ENCODE measurements around the gene VTN. TPM values are rescaled to one million over a fixed set of nuclear protein-coding genes. Genes with fewer than 3 reads are reported as not detected.
A peak's percentile ranks its signal among the peaks of the same experiment; 100 is the strongest.

Gene VTN
- total and polyA plus RNA-seq, 8 donors: 0.72 to 2.9 (median 1.1) TPM; not detected in 3

GRCh38 chr17:28412099-28412498, 42.0 kb upstream of the VTN start:
- H3K9me3 ChIP-seq: no peaks in the 10 kb centered on the region
- intact Hi-C loops (cut with DNase I; ENCODE audit: low total_unique reads): no loop called here
- TF ChIP-seq POLR2A (IDR thresholded peaks at IDR 0.05) (no peak), EP300 (IDR thresholded peaks at IDR 0.05) (no peak), POLR2AphosphoS5 (IDR thresholded peaks at IDR 0.05) (no peak), CTCF (IDR thresholded peaks at IDR 0.05) (no peak)
- H3K36me3 ChIP-seq: no peaks in the 10 kb centered on the region
- H3K27ac ChIP-seq: no peak overlapping the region
- H3K27me3 ChIP-seq: no peaks in the 10 kb centered on the region
- no peak overlapping the region for H3K4me3 ChIP-seq
- 82 to 87% (median 83%) methylated on average over 3 of the region's 3 CpGs for WGBS, 5 donors
- H3K4me1 ChIP-seq: peaks cover 0 to 10% (median 0%) of the 10 kb centered on the region in 4 donors
- DNase-seq: no peak

- no peak overlapping the region for H3K4me3 ChIP-seq
- no peaks in the 10 kb centered on the region for H3K9me3 ChIP-seq
- WGBS, 5 donors: 47 to 81% (median 75%) methylated on average over 1 of the region's 1 CpG
- H3K27me3 ChIP-seq: no peaks in the 10 kb centered on the region
- H3K4me1 ChIP-seq: peaks cover 21 to 37% (median 28%) of the 10 kb centered on the region in 4 donors
- H3K27ac ChIP-seq: no peak overlapping the region
- intact Hi-C loops (cut with DNase I; ENCODE audit: low total_unique reads): no loop called here
- peaks cover 0 to 7% (median under 1%) of the 10 kb centered on the region in 4 donors for H3K36me3 ChIP-seq
- TF ChIP-seq EP300 (IDR thresholded peaks at IDR 0.05) (no peak), POLR2AphosphoS5 (IDR thresholded peaks at IDR 0.05) (no peak), CTCF (IDR thresholded peaks at IDR 0.05) (no peak)
- peak in 1 of 2 donors; percentile 51 for DNase-seq
These were observed 37.8 kb upstream of the VTN start for GRCh38 chr17:28407974-28408306.

- H3K4me1 ChIP-seq: peaks cover 21 to 37% (median 28%) of the 10 kb centered on the region in 4 donors
- intact Hi-C loops (cut with DNase I; ENCODE audit: low total_unique reads): no loop called here
- WGBS, 5 donors: 80 to 88% (median 81%) methylated on average over 5 of the region's 5 CpGs
- H3K36me3 ChIP-seq: peaks cover 0 to 13% (median 4%) of the 10 kb centered on the region in 4 donors
- no peak overlapping the region for H3K4me3 ChIP-seq
- TF ChIP-seq CTCF (IDR thresholded peaks at IDR 0.05) (no peak), POLR2AphosphoS5 (IDR thresholded peaks at IDR 0.05) (no peak), POLR2A (IDR thresholded peaks at IDR 0.05) (no peak), EP300 (IDR thresholded peaks at IDR 0.05) (no peak)
- DNase-seq: peak in 1 of 2 donors; percentile 52
- no peak overlapping the region for H3K27ac ChIP-seq
- no peaks in the 10 kb centered on the region for H3K9me3 ChIP-seq
- no peaks in the 10 kb centered on the region for H3K27me3 ChIP-seq
These were observed 37.2 kb upstream of the VTN start for GRCh38 chr17:28407130-28407973.

- H3K4me3 ChIP-seq: peak overlapping the region; percentile 67 to 94 (median 82)
- H3K27ac ChIP-seq: peak overlapping the region in 3 of 5 donors; percentile 41 to 76 (median 65)
These were observed 36.3 kb upstream of the VTN start for GRCh38 chr17:28406473-28406814.

More at GRCh38 chr17:28406473-28406814, 36.3 kb upstream of the VTN start:
- H3K4me1 ChIP-seq: peaks cover 21 to 37% (median 28%) of the 10 kb centered on the region in 4 donors
- no peaks in the 10 kb centered on the region for H3K9me3 ChIP-seq
- peaks cover 0 to 22% (median 13%) of the 10 kb centered on the region in 4 donors for H3K36me3 ChIP-seq
- DNase-seq: no peak
- intact Hi-C loops (cut with DNase I; ENCODE audit: low total_unique reads): no loop called here
- 20 to 27% (median 26%) methylated on average over 9 of the region's 9 CpGs for WGBS, 5 donors
- TF ChIP-seq POLR2AphosphoS5 (IDR thresholded peaks at IDR 0.05): no peak
- TF ChIP-seq EP300 (IDR thresholded peaks at IDR 0.05): no peak
- H3K27me3 ChIP-seq: no peaks in the 10 kb centered on the region

Measured in stomach (tissue), 9 donors.